Measurements from ENCODE around the gene CTTN. TPM values are rescaled to one million over a fixed set of nuclear protein-coding genes. Genes with fewer than 3 reads are reported as not detected.

Gene CTTN
- total and polyA plus RNA-seq, 10 of the 15 experiments (the other 5 are each of a cell fraction or from before 2014, with no cell fraction given), result 1.1 to 37.8 (median 11.8) TPM

DNA sequence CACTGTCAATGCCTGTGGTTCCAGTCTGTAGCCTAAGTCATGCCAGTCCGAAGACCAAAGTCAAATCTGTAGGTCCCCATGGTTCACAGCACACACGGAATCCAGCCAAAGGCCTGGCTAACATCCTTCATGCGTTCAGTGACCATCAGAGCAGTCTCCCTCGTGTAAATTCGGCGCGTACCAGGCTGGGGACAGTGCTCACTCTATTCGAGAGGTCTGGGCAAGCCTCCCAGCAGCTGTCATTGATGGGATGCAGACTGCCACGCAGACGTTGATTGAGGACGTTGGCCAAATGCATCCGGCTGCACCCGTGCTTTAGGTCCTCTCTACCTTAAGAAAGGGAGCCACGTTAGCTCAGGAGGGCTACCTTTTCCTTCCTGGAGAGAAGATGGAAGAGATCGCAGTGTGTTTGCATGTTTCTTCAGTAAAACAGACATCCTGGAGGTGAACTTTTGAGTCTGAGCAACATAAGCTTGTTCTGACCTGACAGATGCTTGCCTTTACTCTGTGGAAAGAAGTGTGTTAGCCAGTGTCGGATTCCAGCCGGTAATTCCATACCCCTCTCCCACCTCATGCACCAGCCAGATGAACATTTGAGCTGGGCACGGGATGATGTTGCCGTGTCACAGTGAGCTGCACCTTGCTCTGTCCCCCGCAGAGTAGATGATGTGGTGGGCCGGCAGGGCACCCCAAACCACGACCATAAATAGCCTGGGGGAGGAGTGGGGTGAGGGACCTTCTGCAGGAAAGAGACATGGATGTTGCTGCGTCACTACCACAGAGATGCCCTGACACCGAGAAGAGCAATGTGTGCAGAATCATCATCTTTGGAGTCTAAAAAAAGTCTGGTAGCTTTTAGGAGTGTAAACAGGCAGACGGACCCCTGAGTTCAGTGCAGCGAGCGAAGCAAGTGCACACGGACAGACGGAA is 12.2 kb downstream of the CTTN start:
- DNase-seq (ENCODE audit: low read depth, low spot score) (no peak), FAIRE-seq (no peak), ATAC-seq (no peak)
- Histone ChIP-seq H3K27ac (ENCODE audit: control insufficient read depth, insufficient read depth) (no peak overlapping the region), H3K4me3 (no peak overlapping the region), H3K27me3 (replicated peaks in 1 of 2; ENCODE audit: control insufficient read depth in 2 of 2, insufficient read depth in 2 of 2, low read length in 1 of 2) (no peaks in the 10 kb centered on the region), H3K9me3 (replicated peaks; ENCODE audit: control insufficient read depth, insufficient read depth, low read length) (no peaks in the 10 kb centered on the region), H3K4me1 (ENCODE audit: control insufficient read depth, insufficient read depth, low read length) (no peaks in the 10 kb centered on the region), H3K36me3 (ENCODE audit: control insufficient read depth in 2 of 2, insufficient read depth in 2 of 2, low read length in 1 of 2) (no peaks in the 10 kb centered on the region), H3K9ac (ENCODE audit: control insufficient read depth, insufficient read depth, low read length) (no peak overlapping the region), H3K79me2 (ENCODE audit: control insufficient read depth, insufficient read depth, low read length) (no peaks in the 10 kb centered on the region), H3K4me2 (ENCODE audit: control insufficient read depth, insufficient read depth) (no peak overlapping the region), H2AFZ (ENCODE audit: control insufficient read depth, low read depth, low read length) (no peak overlapping the region), H4K20me1 (ENCODE audit: control insufficient read depth, insufficient read depth) (no peaks in the 10 kb centered on the region)
- in situ Hi-C loops (cut with MboI), result no loop called here
- intact Hi-C loops (cut with micrococcal nuclease; ENCODE audit: unreplicated experiment), result no loop called here
- ChIA-PET SMC1A (ENCODE audit: uncharacterized antibody, unreplicated experiment) (no interaction called here), RAD21 (ENCODE audit: unreplicated experiment) (no interaction called here), CTCF (no interaction called here), POLR2A (no interaction called here)
- no TSS peak for BruUV-seq (replicated peaks)
- no peak for TF ChIP-seq NFYA (IDR thresholded peaks at IDR 0.05; ENCODE audit: borderline replicate concordance, low read depth, low read length)
- no peak for TF ChIP-seq IKZF1 (conservative IDR thresholded peaks at IDR 0.05)
- 68% methylated on average over 29 of the region's 29 CpGs for WGBS (ENCODE audit: insufficient coverage, insufficient replicate concordance, low lambda C conversion rate, missing lambda C conversion rate)

DNA sequence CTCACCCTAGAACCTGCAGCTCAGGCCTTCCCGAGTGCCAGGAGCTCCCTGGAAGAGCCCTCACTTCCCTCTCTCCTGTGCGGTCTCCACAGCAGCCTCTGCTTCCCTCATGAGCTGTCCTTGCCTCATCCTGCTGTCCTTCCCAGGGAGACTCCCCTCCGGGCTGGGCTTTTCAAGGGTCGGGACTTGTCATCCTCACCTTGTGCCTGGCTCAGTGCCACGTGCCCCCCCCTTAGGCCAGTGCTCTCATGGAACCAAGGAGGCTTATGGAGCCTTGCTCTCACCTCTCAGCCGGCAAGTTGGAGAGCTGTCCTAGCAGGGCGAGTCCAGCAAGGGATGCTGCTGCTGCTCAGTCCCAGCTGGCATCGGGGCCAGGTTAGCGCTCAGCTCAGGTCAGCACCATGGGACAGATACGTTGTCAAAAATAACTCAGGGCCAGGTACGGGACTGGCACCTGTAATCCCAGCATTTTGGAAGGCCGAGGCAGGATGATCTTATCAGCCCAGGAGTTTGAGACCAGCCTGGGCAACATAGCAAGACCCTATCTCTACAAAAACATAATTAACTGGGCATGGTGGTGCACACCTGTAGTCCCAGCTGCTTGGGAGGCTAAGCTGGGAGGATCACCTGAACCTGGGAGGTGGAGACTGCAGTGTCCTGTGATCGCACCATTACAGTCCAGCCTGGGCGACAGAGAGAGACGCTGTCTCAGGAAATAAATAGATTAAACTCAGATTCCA is 13.6 kb downstream of the CTTN start:
- no peaks in the 10 kb centered on the region for H3K27me3 ChIP-seq (replicated peaks in 1 of 2; ENCODE audit: control insufficient read depth in 2 of 2, insufficient read depth in 2 of 2, low read length in 1 of 2)
- ChIA-PET SMC1A (ENCODE audit: uncharacterized antibody, unreplicated experiment) (no interaction called here), CTCF (no interaction called here), POLR2A (interaction anchor here (0.5 to 0.8 kb wide), 2 partner anchors 13 to 1617 kb away, joined by 4 to 8 read pairs; partner anchors contain the start of gene CTTN), RAD21 (ENCODE audit: unreplicated experiment) (no interaction called here)
- BruUV-seq (replicated peaks), result no TSS peak
- TF ChIP-seq CBFB (IDR thresholded peaks at IDR 0.05; ENCODE audit: low read depth), result no peak
- no peak for TF ChIP-seq MYB (IDR thresholded peaks at IDR 0.05; ENCODE audit: borderline replicate concordance, low read depth, low read length)
- TF ChIP-seq YBX1 (IDR thresholded peaks at IDR 0.05), result no peak
- TF ChIP-seq BHLHE40 (IDR thresholded peaks at IDR 0.05; ENCODE audit: borderline replicate concordance in 1 of 2, low read depth in 2 of 2, low read length in 1 of 2), result no peak
- TF ChIP-seq MYC (IDR thresholded peaks at IDR 0.05; ENCODE audit: insufficient read depth, insufficient read length, insufficient replicate concordance, low read length, severe bottlenecking), result no peak
- no peak for TF ChIP-seq HDGF (IDR thresholded peaks at IDR 0.05)
- no peak for TF ChIP-seq SREBF2 (IDR thresholded peaks at IDR 0.05; ENCODE audit: low read length)
- no peak for TF ChIP-seq ZNF217 (IDR thresholded peaks at IDR 0.05)
- TF ChIP-seq NRF1 (conservative IDR thresholded peaks at IDR 0.05; ENCODE audit: low read depth, low read length), result no peak
- no peak for TF ChIP-seq EGR1 (IDR thresholded peaks at IDR 0.05; ENCODE audit: borderline replicate concordance in 1 of 2, low read depth in 2 of 2, low read length in 2 of 2)
- TF ChIP-seq SUPT20H (IDR thresholded peaks at IDR 0.05; ENCODE audit: borderline replicate concordance, control insufficient read depth, low read depth, low read length), result no peak
- TF ChIP-seq IKZF1 (conservative IDR thresholded peaks at IDR 0.05), result no peak
- TF ChIP-seq, protein P1, sequence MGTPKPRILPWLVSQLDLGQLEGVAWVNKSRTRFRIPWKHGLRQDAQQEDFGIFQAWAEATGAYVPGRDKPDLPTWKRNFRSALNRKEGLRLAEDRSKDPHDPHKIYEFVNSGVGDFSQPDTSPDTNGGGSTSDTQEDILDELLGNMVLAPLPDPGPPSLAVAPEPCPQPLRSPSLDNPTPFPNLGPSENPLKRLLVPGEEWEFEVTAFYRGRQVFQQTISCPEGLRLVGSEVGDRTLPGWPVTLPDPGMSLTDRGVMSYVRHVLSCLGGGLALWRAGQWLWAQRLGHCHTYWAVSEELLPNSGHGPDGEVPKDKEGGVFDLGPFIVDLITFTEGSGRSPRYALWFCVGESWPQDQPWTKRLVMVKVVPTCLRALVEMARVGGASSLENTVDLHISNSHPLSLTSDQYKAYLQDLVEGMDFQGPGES (IDR thresholded peaks at IDR 0.05), result no peak
- DNase-seq (ENCODE audit: low read depth, low spot score) (no peak), FAIRE-seq (no peak), ATAC-seq (no peak)
- no peak overlapping the region for H3K9ac ChIP-seq (ENCODE audit: control insufficient read depth, insufficient read depth, low read length)
- no peak overlapping the region for H3K27ac ChIP-seq (ENCODE audit: control insufficient read depth, insufficient read depth)
- H3K79me2 ChIP-seq (ENCODE audit: control insufficient read depth, insufficient read depth, low read length), result no peaks in the 10 kb centered on the region
- H3K36me3 ChIP-seq (ENCODE audit: control insufficient read depth in 2 of 2, insufficient read depth in 2 of 2, low read length in 1 of 2), result no peaks in the 10 kb centered on the region; a peak in 1 of 4 replicates
- no peak overlapping the region for H3K4me2 ChIP-seq (ENCODE audit: control insufficient read depth, insufficient read depth)
- no peaks in the 10 kb centered on the region for H3K4me1 ChIP-seq (ENCODE audit: control insufficient read depth, insufficient read depth, low read length)
- no peaks in the 10 kb centered on the region for H4K20me1 ChIP-seq (ENCODE audit: control insufficient read depth, insufficient read depth)
- H3K9me3 ChIP-seq (replicated peaks; ENCODE audit: control insufficient read depth, insufficient read depth, low read length), result no peaks in the 10 kb centered on the region
- in situ Hi-C loops (cut with MboI) (no loop called here), intact Hi-C loops (cut with micrococcal nuclease; ENCODE audit: unreplicated experiment) (no loop called here)
- no peak overlapping the region for H3K4me3 ChIP-seq
- WGBS (ENCODE audit: insufficient coverage, insufficient replicate concordance, low lambda C conversion rate, missing lambda C conversion rate), result 64% methylated on average over 15 of the region's 15 CpGs
- no peak overlapping the region for H2AFZ ChIP-seq (ENCODE audit: control insufficient read depth, low read depth, low read length)
